GM23248 (cell line): ENCODE data around the gene CCDC78. TPM values are rescaled to one million over a fixed set of nuclear protein-coding genes. Genes with fewer than 3 reads are reported as not detected.

Source experiments
- DNase-seq: peaks from one replicate; pipeline ENCODE4 v3.0.0-alpha.2; 2015
- H2AFZ ChIP-seq: fragments of 200-600 bp; sonication (generic); 2 replicates; pipeline ENCODE4 v1.6.1; 2016; ENCODE audit warnings: antibody characterized with exemption
- H3F3A ChIP-seq: fragments of 200-600 bp; sonication (generic); 2 replicates; pipeline ENCODE4 v1.6.1; 2016; ENCODE audit warnings: mild to moderate bottlenecking, antibody characterized with exemption, mixed run types; ENCODE audit not compliant: insufficient read depth
- H3K27ac ChIP-seq: fragments of 200-600 bp; sonication (generic); 2 replicates; pipeline ENCODE4 v1.5.1; 2016; ENCODE audit warnings: mild to moderate bottlenecking
- H3K27me3 ChIP-seq: fragments of 200-600 bp; sonication (generic); replicated peaks from 2 replicates; pipeline ENCODE4 v1.6.1; 2016; ENCODE audit warnings: mild to moderate bottlenecking; ENCODE audit not compliant: insufficient read depth
- H3K36me3 ChIP-seq: fragments of 200-600 bp; sonication (generic); 2 replicates; pipeline ENCODE4 v1.6.1; 2016; ENCODE audit warnings: low read depth, mild to moderate bottlenecking
- H3K4me1 ChIP-seq: fragments of 200-600 bp; sonication (generic); 2 replicates; pipeline ENCODE4 v1.6.1; 2016; ENCODE audit warnings: mild to moderate bottlenecking; ENCODE audit not compliant: insufficient read depth
- H3K4me2 ChIP-seq: fragments of 200-600 bp; sonication (generic); one replicate; pipeline ENCODE4 v1.6.1; 2016; ENCODE audit warnings: mild to moderate bottlenecking; ENCODE audit not compliant: unreplicated experiment
- H3K4me3 ChIP-seq: fragments of 200-600 bp; sonication (generic); 2 replicates; pipeline ENCODE4 v1.5.1; 2016; ENCODE audit warnings: mild to moderate bottlenecking
- H3K79me2 ChIP-seq: fragments of 200-600 bp; sonication (generic); 2 replicates; pipeline ENCODE4 v1.6.1; 2016; ENCODE audit warnings: mild to moderate bottlenecking; ENCODE audit not compliant: insufficient read depth
- H3K9ac ChIP-seq: fragments of 200-600 bp; sonication (generic); 2 replicates; pipeline ENCODE4 v1.6.1; 2016; ENCODE audit warnings: mild to moderate bottlenecking
- H3K9me2 ChIP-seq: fragments of 200-600 bp; sonication (generic); 2 replicates; pipeline ENCODE4 v1.6.1; 2016; ENCODE audit warnings: mixed run types, mild to moderate bottlenecking, moderate library complexity; ENCODE audit not compliant: insufficient read depth
- H3K9me3 ChIP-seq: fragments of 200-600 bp; sonication (generic); one replicate; pipeline ENCODE4 v1.6.1; 2017; ENCODE audit warnings: low read depth
- H4K20me1 ChIP-seq: fragments of 200-600 bp; sonication (generic); 2 replicates; pipeline ENCODE4 v1.6.0; 2016; ENCODE audit not compliant: insufficient read depth
- EZH2 ChIP-seq: fragments of 200-600 bp; sonication (generic); IDR thresholded peaks from 2 replicates; pipeline ENCODE4 v1.6.1; 2018; ENCODE audit warnings: antibody characterized with exemption, mild to moderate bottlenecking; ENCODE audit not compliant: insufficient read depth, poor library complexity, severe bottlenecking
- EZH2phosphoT487 ChIP-seq: fragments of 200-600 bp; sonication (generic); IDR thresholded peaks from 2 replicates; pipeline ENCODE4 v1.6.1; 2018; ENCODE audit warnings: antibody characterized with exemption, moderate library complexity, mild to moderate bottlenecking, low read depth; ENCODE audit not compliant: insufficient read depth
- WGBS, 2 experiments: methylation state at CpG; one replicate each; pipeline ENCODE4 v1.1.6; 2015 to 2017; ENCODE audit warnings: low lambda C conversion rate in 2 of 2, low coverage in 1 of 2; ENCODE audit errors: missing lambda C conversion rate in 2 of 2; 5-methylcytosine and 5-hydroxymethylcytosine counted together
- in situ Hi-C: fragments of 300-500 bp; cut with MboI; formaldehyde crosslinking; loops from 2 replicates; pipeline ENCODE4 v1.15.0; 2020
- polyA plus RNA-seq: library from polyadenylated mRNA; unstranded; fragments of >200 nt; fragmentation: Nextera tagmentation; extraction: Ambion mirVana; gene quantifications from 2 replicates; pipeline ENCODE4 v1.2.1, GENCODE V29; 2016
- total RNA-seq: library from RNA; depleted of rRNA; stranded (reverse); fragments of >200 nt; shearing (Covaris generic); gene quantifications from 2 replicates; pipeline ENCODE4 v1.2.3, GENCODE V29; 2014

Gene CCDC78
- total and polyA plus RNA-seq, 2 experiments from 2014 or later, result 0.78 to 9.5 TPM

DNA sequence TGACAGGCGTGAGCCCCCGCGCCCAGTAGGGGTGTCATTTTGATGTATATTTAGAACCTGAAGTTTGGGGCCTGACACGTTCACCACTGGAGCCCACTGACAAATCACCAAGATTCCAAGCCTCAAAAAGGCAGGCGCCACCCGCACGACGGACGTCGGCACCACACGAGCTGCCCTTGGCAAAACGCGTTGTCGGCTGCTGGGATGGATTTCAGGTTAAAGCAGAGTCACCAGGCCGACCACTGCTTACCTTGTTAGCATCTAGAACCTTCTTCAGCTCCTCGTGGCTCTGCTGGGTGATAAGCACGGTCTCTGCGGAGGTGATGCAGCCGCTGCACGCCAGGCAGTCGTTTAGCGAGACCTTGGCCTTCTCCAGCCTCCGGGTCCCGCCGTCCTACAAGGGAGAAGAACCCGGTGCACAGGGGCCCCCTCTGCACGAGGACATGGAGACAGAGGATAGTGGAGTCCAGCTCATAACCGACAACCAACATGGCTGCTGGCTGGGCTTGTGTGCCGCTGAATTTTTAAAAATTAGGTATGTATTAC, 10.8 kb upstream of the CCDC78 start:
- Histone ChIP-seq H3K79me2 (no peaks in the 10 kb centered on the region; the same call in 1 of the 2 replicates), H3K9me2 (no peaks in the 10 kb centered on the region), H3K36me3 (no peaks in the 10 kb centered on the region), H3K9me3 (no peaks in the 10 kb centered on the region), H3K4me2 (no peak overlapping the region), H3K4me3 (no peak overlapping the region), H2AFZ (no peak overlapping the region), H3K27ac (no peak overlapping the region), H4K20me1 (no peaks in the 10 kb centered on the region), H3K9ac (no peak overlapping the region), H3F3A (no peaks in the 10 kb centered on the region), H3K4me1 (no peaks in the 10 kb centered on the region; the same call in 1 of the 2 replicates), H3K27me3 (no peaks in the 10 kb centered on the region)
- in situ Hi-C loops, result no loop called here
- no peak for DNase-seq
- WGBS, 2 experiments, result 96 to 98% methylated on average over 29 of the region's 29 CpGs
- TF ChIP-seq EZH2 (no peak), EZH2phosphoT487 (no peak)

GRCh38 chr16:735982-736453, 9.8 kb upstream of the CCDC78 start:
- Histone ChIP-seq H2AFZ (no peak overlapping the region), H3K9me3 (no peaks in the 10 kb centered on the region), H3K4me2 (no peak overlapping the region), H3F3A (no peaks in the 10 kb centered on the region), H3K27me3 (no peaks in the 10 kb centered on the region), H3K9ac (no peak overlapping the region), H3K4me1 (no peaks in the 10 kb centered on the region; the same call in 1 of the 2 replicates), H3K4me3 (no peak overlapping the region), H3K9me2 (no peaks in the 10 kb centered on the region), H3K79me2 (no peaks in the 10 kb centered on the region; the same call in 1 of the 2 replicates), H3K36me3 (no peaks in the 10 kb centered on the region), H3K27ac (no peak overlapping the region), H4K20me1 (no peaks in the 10 kb centered on the region)
- in situ Hi-C loops, result no loop called here
- DNase-seq, result no peak
- WGBS, 2 experiments, result 93 to 96% methylated on average over 13 of the region's 13 CpGs
- TF ChIP-seq EZH2phosphoT487, result no peak
- TF ChIP-seq EZH2, result no peak

DNA sequence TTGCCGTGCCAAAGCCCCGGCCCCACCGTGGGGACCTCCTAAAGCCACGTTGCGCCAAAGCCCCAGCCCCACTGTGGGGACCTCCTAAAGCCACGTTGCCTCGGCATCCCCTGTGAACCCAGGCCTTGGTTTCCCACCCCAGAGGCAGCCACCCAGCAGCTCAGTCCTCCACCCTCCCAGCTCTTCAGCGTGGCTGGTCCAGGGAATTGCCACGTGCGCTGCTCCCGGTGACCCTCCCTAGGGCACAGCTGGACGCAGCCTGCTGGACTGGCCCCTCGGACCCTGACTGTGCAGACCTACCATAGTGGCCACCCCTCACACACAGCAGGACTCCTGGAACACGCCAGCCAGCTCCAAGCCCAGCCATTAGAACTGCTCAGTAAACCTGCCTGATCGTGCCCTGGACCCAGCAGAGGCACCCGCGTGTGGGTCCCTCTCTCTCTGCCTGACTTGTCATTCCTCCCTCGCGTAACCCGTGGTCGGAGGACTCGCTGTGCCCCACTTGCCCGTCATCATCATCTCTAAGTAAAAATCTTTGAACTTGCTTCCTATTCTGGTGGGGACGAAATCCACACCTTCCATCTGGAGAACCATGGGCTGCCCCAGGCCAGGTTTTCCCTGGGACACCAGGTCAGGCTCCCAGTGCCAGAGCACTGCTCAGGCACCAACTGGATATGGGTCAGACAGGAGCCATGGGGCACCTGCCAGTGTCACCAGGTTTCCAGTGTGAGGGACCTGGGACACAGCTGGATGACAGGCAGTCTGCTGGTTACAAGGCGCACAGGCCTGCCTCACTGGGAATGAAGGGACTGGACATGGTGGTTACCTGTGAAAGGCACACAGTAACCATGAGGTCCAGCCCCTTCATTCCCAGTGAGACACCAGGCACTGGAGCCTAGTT, 9.0 kb upstream of the CCDC78 start:
- no peak for TF ChIP-seq EZH2
- TF ChIP-seq EZH2phosphoT487, result no peak
- H3K9ac ChIP-seq, result no peak overlapping the region
- H3K27ac ChIP-seq, result no peak overlapping the region
- in situ Hi-C loops, result no loop called here
- WGBS, 2 experiments, result 92% methylated on average over 25 of the region's 25 CpGs
- DNase-seq, result no peak
- H2AFZ ChIP-seq, result no peak overlapping the region
- no peak overlapping the region for H3K4me2 ChIP-seq
- H3K9me2 ChIP-seq, result no peaks in the 10 kb centered on the region
- H3K4me1 ChIP-seq, result no peaks in the 10 kb centered on the region; the same call in 1 of the 2 replicates
- no peaks in the 10 kb centered on the region for H4K20me1 ChIP-seq
- no peaks in the 10 kb centered on the region for H3K27me3 ChIP-seq
- no peaks in the 10 kb centered on the region for H3F3A ChIP-seq
- no peak overlapping the region for H3K4me3 ChIP-seq
- no peaks in the 10 kb centered on the region; the same call in 1 of the 2 replicates for H3K79me2 ChIP-seq
- H3K9me3 ChIP-seq, result no peaks in the 10 kb centered on the region
- no peaks in the 10 kb centered on the region for H3K36me3 ChIP-seq

GRCh38 chr16:734208-734980, 8.2 kb upstream of the CCDC78 start:
- no peak overlapping the region for H3K4me2 ChIP-seq
- WGBS, 2 experiments, result 93 to 95% methylated on average over 46 to 49 of the region's 49 CpGs
- no peaks in the 10 kb centered on the region for H3F3A ChIP-seq
- no peaks in the 10 kb centered on the region for H3K79me2 ChIP-seq
- no peaks in the 10 kb centered on the region for H3K4me1 ChIP-seq
- H3K9me2 ChIP-seq, result no peaks in the 10 kb centered on the region
- H3K36me3 ChIP-seq, result no peaks in the 10 kb centered on the region
- H3K27me3 ChIP-seq, result no peaks in the 10 kb centered on the region
- H3K27ac ChIP-seq, result no peak overlapping the region
- no peak overlapping the region for H3K4me3 ChIP-seq
- no peak for DNase-seq
- H3K9me3 ChIP-seq, result no peaks in the 10 kb centered on the region
- H3K9ac ChIP-seq, result no peak overlapping the region
- H4K20me1 ChIP-seq, result no peaks in the 10 kb centered on the region
- in situ Hi-C loops, result no loop called here
- H2AFZ ChIP-seq, result no peak overlapping the region
- TF ChIP-seq EZH2, result no peak
- no peak for TF ChIP-seq EZH2phosphoT487
